ENCODE measurements around the gene BTK.
A peak's percentile ranks its signal among the peaks of the same experiment; 100 is the strongest.

BTK gene

GRCh38 chrX:101408532-101408841, 22.5 kb upstream of the BTK start:
- H3K27ac Mint-ChIP-seq (ENCODE audit: low read depth), result peak overlapping the region; percentile 98
- peak overlapping the region; percentile 90 for H3K4me3 Mint-ChIP-seq
- H3K4me1 Mint-ChIP-seq, result peaks cover 30% of the 10 kb centered on the region
- DNase-seq (ENCODE audit: low spot score in 2 of 2) (no peak), ATAC-seq (replicated peaks; ENCODE audit: extremely low read depth, poor library complexity, severe bottlenecking) (peak; percentile 4)
- H3K27me3 Mint-ChIP-seq, result no peaks in the 10 kb centered on the region
- no peaks in the 10 kb centered on the region for H3K9me3 Mint-ChIP-seq
- peaks cover 33% of the 10 kb centered on the region for H3K36me3 Mint-ChIP-seq (ENCODE audit: insufficient read depth)

GRCh38 chrX:101407748-101408531, 21.9 kb upstream of the BTK start, which contains the start of the genes GLA and HNRNPH2:
Gene GLA (minus strand): TSS chrX:101407925. CDS start chrX:101407903, 22 bp downstream.
Gene HNRNPH2 (plus strand): TSS chrX:101408222. CDS start chrX:101411989, 3,767 bp downstream.
- Mint-ChIP-seq H3K27me3 (no peaks in the 10 kb centered on the region), H3K27ac (ENCODE audit: low read depth) (peak within 1 kb of the TSS; percentile 98), H3K36me3 (ENCODE audit: insufficient read depth) (peaks cover 29% of the 10 kb centered on the region), H3K4me3 (peak within 1 kb of the TSS; percentile 90), H3K9me3 (no peaks in the 10 kb centered on the region), H3K4me1 (peaks cover 26% of the 10 kb centered on the region)
- DNase-seq (ENCODE audit: low spot score in 2 of 2), result peak; percentile 76 to 86
- peak; percentile 95 for ATAC-seq (replicated peaks; ENCODE audit: extremely low read depth, poor library complexity, severe bottlenecking)

- ATAC-seq (replicated peaks; ENCODE audit: extremely low read depth, poor library complexity, severe bottlenecking) (no peak), DNase-seq (ENCODE audit: low spot score in 2 of 2) (no peak)
- Mint-ChIP-seq H3K36me3 (ENCODE audit: insufficient read depth) (peaks cover 27% of the 10 kb centered on the region), H3K9me3 (no peaks in the 10 kb centered on the region), H3K4me1 (peaks cover 20% of the 10 kb centered on the region), H3K4me3 (peak overlapping the region; percentile 90), H3K27ac (ENCODE audit: low read depth) (peak overlapping the region; percentile 98), H3K27me3 (no peaks in the 10 kb centered on the region)
Observed at GRCh38 chrX:101407167-101407747, 21.3 kb upstream of the BTK start.

GRCh38 chrX:101399825-101400224, 13.8 kb upstream of the BTK start:
- Mint-ChIP-seq H3K4me3 (no peak overlapping the region), H3K27me3 (no peaks in the 10 kb centered on the region), H3K4me1 (no peaks in the 10 kb centered on the region), H3K9me3 (no peaks in the 10 kb centered on the region), H3K36me3 (ENCODE audit: insufficient read depth) (peaks cover 24% of the 10 kb centered on the region), H3K27ac (ENCODE audit: low read depth) (peak overlapping the region; percentile 36)
- no peak for DNase-seq (ENCODE audit: low spot score in 2 of 2)
- no peak for ATAC-seq (replicated peaks; ENCODE audit: extremely low read depth, poor library complexity, severe bottlenecking)

- Mint-ChIP-seq H3K36me3 (ENCODE audit: insufficient read depth) (peaks cover 26% of the 10 kb centered on the region), H3K4me1 (peaks cover 3% of the 10 kb centered on the region), H3K4me3 (no peak overlapping the region), H3K9me3 (no peaks in the 10 kb centered on the region), H3K27ac (ENCODE audit: low read depth) (no peak overlapping the region), H3K27me3 (no peaks in the 10 kb centered on the region)
- ATAC-seq (replicated peaks; ENCODE audit: extremely low read depth, poor library complexity, severe bottlenecking), result no peak
- DNase-seq (ENCODE audit: low spot score in 2 of 2), result no peak
Observed at GRCh38 chrX:101398694-101399093, 12.7 kb upstream of the BTK start.

- no peak for DNase-seq (ENCODE audit: low spot score in 2 of 2)
- Mint-ChIP-seq H3K4me1 (peaks cover 12% of the 10 kb centered on the region), H3K4me3 (no peak overlapping the region), H3K27ac (ENCODE audit: low read depth) (no peak overlapping the region), H3K27me3 (no peaks in the 10 kb centered on the region), H3K9me3 (no peaks in the 10 kb centered on the region), H3K36me3 (ENCODE audit: insufficient read depth) (peaks cover 31% of the 10 kb centered on the region)
- ATAC-seq (replicated peaks; ENCODE audit: extremely low read depth, poor library complexity, severe bottlenecking), result no peak
Observed at GRCh38 chrX:101397779-101398178, 11.8 kb upstream of the BTK start.

GRCh38 chrX:101395789-101396188, 9.8 kb upstream of the BTK start:
- DNase-seq (ENCODE audit: low spot score in 2 of 2) (no peak), ATAC-seq (replicated peaks; ENCODE audit: extremely low read depth, poor library complexity, severe bottlenecking) (no peak)
- H3K27me3 Mint-ChIP-seq, result no peaks in the 10 kb centered on the region
- no peaks in the 10 kb centered on the region for H3K9me3 Mint-ChIP-seq
- peaks cover 24% of the 10 kb centered on the region for H3K4me1 Mint-ChIP-seq
- peaks cover 42% of the 10 kb centered on the region for H3K36me3 Mint-ChIP-seq (ENCODE audit: insufficient read depth)
- no peak overlapping the region for H3K27ac Mint-ChIP-seq (ENCODE audit: low read depth)
- H3K4me3 Mint-ChIP-seq, result no peak overlapping the region

GRCh38 chrX:101394372-101394771, 8.4 kb upstream of the BTK start:
- no peak overlapping the region for H3K27ac Mint-ChIP-seq (ENCODE audit: low read depth)

GRCh38 chrX:101393530-101394305, 7.7 kb upstream of the BTK start:
- H3K27me3 Mint-ChIP-seq, result no peaks in the 10 kb centered on the region
- H3K4me1 Mint-ChIP-seq, result peaks cover 24% of the 10 kb centered on the region
- peaks cover 40% of the 10 kb centered on the region for H3K36me3 Mint-ChIP-seq (ENCODE audit: insufficient read depth)
- H3K9me3 Mint-ChIP-seq, result no peaks in the 10 kb centered on the region
- no peak for DNase-seq (ENCODE audit: low spot score in 2 of 2)
- ATAC-seq (replicated peaks; ENCODE audit: extremely low read depth, poor library complexity, severe bottlenecking), result no peak
- H3K4me3 Mint-ChIP-seq, result no peak overlapping the region
- H3K27ac Mint-ChIP-seq (ENCODE audit: low read depth), result peak overlapping the region; percentile 94

More at GRCh38 chrX:101394372-101394771, 8.4 kb upstream of the BTK start:
- H3K4me3 Mint-ChIP-seq, result no peak overlapping the region
- DNase-seq (ENCODE audit: low spot score in 2 of 2) (no peak), ATAC-seq (replicated peaks; ENCODE audit: extremely low read depth, poor library complexity, severe bottlenecking) (no peak)
- H3K4me1 Mint-ChIP-seq, result peaks cover 24% of the 10 kb centered on the region
- H3K27me3 Mint-ChIP-seq, result no peaks in the 10 kb centered on the region
- peaks cover 40% of the 10 kb centered on the region for H3K36me3 Mint-ChIP-seq (ENCODE audit: insufficient read depth)
- H3K9me3 Mint-ChIP-seq, result no peaks in the 10 kb centered on the region

GRCh38 chrX:101391831-101392230, 5.8 kb upstream of the BTK start:
- Mint-ChIP-seq H3K27ac (ENCODE audit: low read depth) (peak overlapping the region; percentile 94), H3K27me3 (no peaks in the 10 kb centered on the region), H3K4me3 (peak overlapping the region; percentile 90), H3K36me3 (ENCODE audit: insufficient read depth) (peaks cover 40% of the 10 kb centered on the region), H3K9me3 (no peaks in the 10 kb centered on the region), H3K4me1 (peaks cover 24% of the 10 kb centered on the region)
- DNase-seq (ENCODE audit: low spot score in 2 of 2) (no peak), ATAC-seq (replicated peaks; ENCODE audit: extremely low read depth, poor library complexity, severe bottlenecking) (no peak)

- peaks cover 35% of the 10 kb centered on the region for H3K36me3 Mint-ChIP-seq (ENCODE audit: insufficient read depth)
- H3K4me3 Mint-ChIP-seq, result peak within 1 kb of the TSS; percentile 90
- peak within 1 kb of the TSS; percentile 94 for H3K27ac Mint-ChIP-seq (ENCODE audit: low read depth)
- no peaks in the 10 kb centered on the region for H3K9me3 Mint-ChIP-seq
- H3K4me1 Mint-ChIP-seq, result peaks cover 24% of the 10 kb centered on the region
- H3K27me3 Mint-ChIP-seq, result no peaks in the 10 kb centered on the region
- peak; percentile 48 to 61 for DNase-seq (ENCODE audit: low spot score in 2 of 2)
- ATAC-seq (replicated peaks; ENCODE audit: extremely low read depth, poor library complexity, severe bottlenecking), result peak; percentile 92
Observed at GRCh38 chrX:101390664-101391525, 4.9 kb upstream of the BTK start, which contains the start of gene RPL36A. Gene RPL36A (plus strand): TSS chrX:101391011. CDS start chrX:101391044, 33 bp downstream.

GRCh38 chrX:101388604-101389003, 2.6 kb upstream of the BTK start:
- ATAC-seq (replicated peaks; ENCODE audit: extremely low read depth, poor library complexity, severe bottlenecking) (no peak), DNase-seq (ENCODE audit: low spot score in 2 of 2) (no peak)
- H3K27me3 Mint-ChIP-seq, result no peaks in the 10 kb centered on the region
- no peak overlapping the region for H3K4me3 Mint-ChIP-seq
- peaks cover 21% of the 10 kb centered on the region for H3K36me3 Mint-ChIP-seq (ENCODE audit: insufficient read depth)
- no peaks in the 10 kb centered on the region for H3K9me3 Mint-ChIP-seq
- H3K4me1 Mint-ChIP-seq, result peaks cover 21% of the 10 kb centered on the region
- H3K27ac Mint-ChIP-seq (ENCODE audit: low read depth), result no peak overlapping the region
